PFSK-1 (cell line): ENCODE results near the gene CHRNB2.

Source experiments
- FOXP2 ChIP-seq: optimal IDR thresholded peaks from 2 replicates; pipeline ENCODE3; 2011; ENCODE audit warnings: borderline replicate concordance, control low read depth, inconsistent platforms; ENCODE audit not compliant: insufficient read depth; ENCODE audit errors: extremely low read length, extremely low read depth
- POLR2AphosphoS5 ChIP-seq: IDR thresholded peaks from 2 replicates; pipeline ENCODE4 v1.6.1; 2012; ENCODE audit warnings: low read depth, mild to moderate bottlenecking, control low read depth, low read length, moderate library complexity
- REST ChIP-seq, 2 experiments: IDR thresholded peaks; 2 replicates each; pipeline versions ENCODE4 v1.6.1 to v1.8.0; 2011 to 2012; ENCODE audit warnings: low read depth in 2 of 2, low read length in 2 of 2, control low read depth in 1 of 2, inconsistent platforms in 1 of 2, mild to moderate bottlenecking in 1 of 2, moderate library complexity in 1 of 2; ENCODE audit not compliant: insufficient read depth in 1 of 2
- SIN3A ChIP-seq: IDR thresholded peaks from 2 replicates; pipeline ENCODE4 v1.6.1; 2012; ENCODE audit warnings: mild to moderate bottlenecking, low read length, moderate library complexity, borderline replicate concordance; ENCODE audit not compliant: insufficient read depth
- TAF1 ChIP-seq: IDR thresholded peaks from 2 replicates; pipeline ENCODE4 v1.6.1; 2012; ENCODE audit warnings: low read length, control low read depth, borderline replicate concordance; ENCODE audit not compliant: insufficient read depth

Gene CHRNB2

GRCh38 chr1:154624746-154625643 is 57.4 kb downstream of the CHRNB2 start:
- no peak for TF ChIP-seq FOXP2
- TF ChIP-seq SIN3A = no peak
- no peak for TF ChIP-seq POLR2AphosphoS5
- no peak for TF ChIP-seq REST (IDR thresholded peaks at IDR 0.05; ENCODE audit: insufficient read depth in 1 of 2, low read depth in 2 of 2, low read length in 2 of 2)
- no peak for TF ChIP-seq TAF1

GRCh38 chr1:154626456-154627256 is 59.1 kb downstream of the CHRNB2 start:
- TF ChIP-seq POLR2AphosphoS5 (no peak), REST (IDR thresholded peaks at IDR 0.05; ENCODE audit: insufficient read depth in 1 of 2, low read depth in 2 of 2, low read length in 2 of 2) (no peak), TAF1 (no peak), SIN3A (no peak), FOXP2 (no peak)

GRCh38 chr1:154627257-154628120 is 59.9 kb downstream of the CHRNB2 start:
- TF ChIP-seq FOXP2 = peak; percentile 14
- peak; percentile 66 for TF ChIP-seq POLR2AphosphoS5
- TF ChIP-seq SIN3A = peak; percentile 88; the same call in 1 of the 2 replicates
- peak; percentile 78 for TF ChIP-seq TAF1
- TF ChIP-seq REST (IDR thresholded peaks at IDR 0.05; ENCODE audit: insufficient read depth in 1 of 2, low read depth in 2 of 2, low read length in 2 of 2) = peak; percentile 8 to 36; a peak in 1 of 4 replicates

- TF ChIP-seq FOXP2 (no peak), POLR2AphosphoS5 (no peak; the same call in 1 of the 2 replicates), REST (IDR thresholded peaks at IDR 0.05; ENCODE audit: insufficient read depth in 1 of 2, low read depth in 2 of 2, low read length in 2 of 2) (no peak), TAF1 (no peak), SIN3A (no peak)
These were observed 60.5 kb downstream of the CHRNB2 start for GRCh38 chr1:154628121-154628405.
